ENCODE results near the gene GNL1. TPM values are rescaled to one million over a fixed set of nuclear protein-coding genes. Genes with fewer than 3 reads are reported as not detected.

GNL1 gene
- total RNA-seq, 1 donor = 41.1 TPM

DNA sequence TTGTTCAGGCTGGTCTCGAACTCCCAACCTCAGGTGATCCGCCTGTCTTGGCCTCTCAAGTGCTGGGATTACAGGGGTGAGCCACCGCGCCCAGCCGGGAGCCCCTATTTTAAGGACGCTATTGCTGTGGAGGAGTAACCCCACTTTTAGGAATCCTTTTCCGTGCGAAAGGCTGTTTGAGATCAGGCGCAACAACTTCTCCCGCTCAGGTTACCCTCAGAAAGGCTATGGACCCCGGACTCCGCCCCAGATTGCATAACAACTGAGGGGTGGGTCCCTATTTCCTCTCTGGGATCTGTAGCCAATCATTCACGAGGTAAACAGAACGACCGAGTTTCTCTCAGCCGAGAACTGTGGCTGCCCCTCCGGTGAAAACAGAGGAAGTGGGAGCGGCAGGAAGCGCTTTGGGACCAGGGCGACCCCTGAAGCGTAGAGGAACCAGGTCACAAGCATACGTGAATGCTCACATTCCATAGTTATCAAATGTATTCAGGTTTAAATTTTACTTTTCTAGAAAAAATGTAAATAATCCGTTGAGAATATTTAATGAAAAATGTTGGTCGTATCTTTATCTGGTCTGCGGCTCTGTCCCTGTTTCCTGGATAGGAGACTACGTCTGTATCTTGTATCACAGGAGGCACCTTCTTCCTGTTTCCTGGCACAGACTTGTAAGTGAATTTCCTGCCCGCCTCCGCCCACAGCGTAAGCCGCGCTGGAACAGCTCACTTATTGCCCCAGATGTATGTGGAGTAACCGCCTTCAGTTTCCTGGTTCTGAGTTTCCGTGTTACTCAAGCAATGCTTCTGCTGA, 40.1 kb downstream of the GNL1 start:
- no peak for TF ChIP-seq CTCF (IDR thresholded peaks at IDR 0.05; ENCODE audit: insufficient read depth, low read length)
- peak overlapping the region; percentile 69 for H3K4me3 ChIP-seq (ENCODE audit: low read depth, low read length)
- DNase-seq (ENCODE audit: low read depth) = peak; percentile 97

GRCh38 chr6:30515106-30515505, 41.2 kb downstream of the GNL1 start:
- DNase-seq (ENCODE audit: low read depth) = no peak
- no peak for TF ChIP-seq CTCF (IDR thresholded peaks at IDR 0.05; ENCODE audit: insufficient read depth, low read length)
- H3K4me3 ChIP-seq (ENCODE audit: low read depth, low read length) = no peak overlapping the region

DNA sequence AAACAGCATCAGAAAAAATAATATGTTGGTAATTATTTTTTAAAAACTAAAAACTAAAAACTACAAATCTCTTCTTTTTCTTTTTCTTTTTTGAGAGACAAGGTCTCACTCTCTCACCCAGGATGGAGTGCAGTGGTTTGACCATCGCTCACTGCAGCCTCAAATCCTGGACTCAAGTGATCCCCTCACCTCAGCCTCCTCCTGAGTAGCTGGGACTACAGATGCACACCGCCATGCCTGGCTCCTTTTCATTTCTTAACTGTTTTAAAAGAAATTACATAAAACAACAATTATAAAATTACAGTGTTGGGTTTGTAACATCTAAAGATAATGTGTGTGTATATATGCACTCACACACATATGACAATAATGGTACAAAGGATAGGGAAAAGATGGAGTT, 42.8 kb downstream of the GNL1 start:
- no peak for DNase-seq (ENCODE audit: low read depth)
- H3K4me3 ChIP-seq (ENCODE audit: low read depth, low read length) = no peak overlapping the region
- TF ChIP-seq CTCF (IDR thresholded peaks at IDR 0.05; ENCODE audit: insufficient read depth, low read length) = no peak

DNA sequence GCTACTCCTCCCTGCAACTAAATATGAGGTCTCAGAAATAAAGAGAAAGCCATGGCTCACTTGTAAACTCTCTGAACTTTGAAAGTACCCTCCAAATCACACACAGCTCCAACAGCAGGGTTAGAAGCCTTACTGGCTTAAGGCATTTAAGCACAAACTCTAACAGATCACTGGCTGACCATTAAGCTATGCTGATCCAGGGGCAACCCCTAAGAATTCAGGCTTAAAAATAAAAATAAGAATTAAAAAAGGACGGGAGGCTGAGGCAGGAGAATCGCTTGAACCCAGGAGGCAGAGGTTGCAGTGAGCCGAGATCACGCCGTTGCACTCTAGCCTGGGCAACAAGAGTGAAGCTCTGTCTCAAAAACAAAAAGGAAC, 45.1 kb downstream of the GNL1 start:
- no peak for TF ChIP-seq CTCF (IDR thresholded peaks at IDR 0.05; ENCODE audit: insufficient read depth, low read length)

GRCh38 chr6:30510419-30511168, 45.7 kb downstream of the GNL1 start:
- no peak for TF ChIP-seq CTCF (IDR thresholded peaks at IDR 0.05; ENCODE audit: insufficient read depth, low read length)

More for the DNA sequence above, 45.1 kb downstream of the GNL1 start:
- DNase-seq (ENCODE audit: low read depth) = no peak
- no peak overlapping the region for H3K4me3 ChIP-seq (ENCODE audit: low read depth, low read length)

GRCh38 chr6:30508890-30509736, 47.2 kb downstream of the GNL1 start:
- TF ChIP-seq CTCF (IDR thresholded peaks at IDR 0.05; ENCODE audit: insufficient read depth, low read length) = no peak
- H3K4me3 ChIP-seq (ENCODE audit: low read depth, low read length) = no peak overlapping the region
- DNase-seq (ENCODE audit: low read depth) = peak; percentile 43

More at GRCh38 chr6:30510419-30511168, 45.7 kb downstream of the GNL1 start:
- no peak for DNase-seq (ENCODE audit: low read depth)
- no peak overlapping the region for H3K4me3 ChIP-seq (ENCODE audit: low read depth, low read length)
